Endothelial cell (in vitro differentiated cells): ENCODE data around the gene CC2D1A. TPM values are rescaled to one million over a fixed set of nuclear protein-coding genes. Genes with fewer than 3 reads are reported as not detected.

Source experiments
- DNase-seq: peaks from one replicate; pipeline ENCODE4 v3.0.0; 2021; ENCODE audit warnings: low spot score
- H3K27ac Mint-ChIP-seq: one replicate; pipeline ENCODE4 v1.8.0; 2021; ENCODE audit warnings: mixed read lengths, inconsistent platforms; ENCODE audit not compliant: unreplicated experiment
- H3K27me3 Mint-ChIP-seq: one replicate; pipeline ENCODE4 v1.8.0; 2021; ENCODE audit warnings: mild to moderate bottlenecking, moderate library complexity, mixed read lengths, inconsistent platforms; ENCODE audit not compliant: unreplicated experiment
- H3K36me3 Mint-ChIP-seq: one replicate; pipeline ENCODE4 v1.8.0; 2021; ENCODE audit warnings: mild to moderate bottlenecking, low read depth, mixed read lengths, inconsistent platforms; ENCODE audit not compliant: unreplicated experiment
- H3K4me1 Mint-ChIP-seq: one replicate; pipeline ENCODE4 v1.8.0; 2021; ENCODE audit warnings: mild to moderate bottlenecking, mixed read lengths, inconsistent platforms; ENCODE audit not compliant: unreplicated experiment
- H3K4me3 Mint-ChIP-seq: one replicate; pipeline ENCODE4 v1.8.0; 2021; ENCODE audit warnings: mild to moderate bottlenecking, mixed read lengths, inconsistent platforms; ENCODE audit not compliant: unreplicated experiment
- H3K9me3 Mint-ChIP-seq: one replicate; pipeline ENCODE4 v1.8.0; 2021; ENCODE audit warnings: mixed read lengths, inconsistent platforms; ENCODE audit not compliant: unreplicated experiment
- CTCF ChIP-seq: fragments of 200-600 bp; sonication (generic); IDR thresholded peaks from one replicate; pipeline ENCODE4 v1.5.0; 2021; ENCODE audit warnings: antibody characterized with exemption; ENCODE audit not compliant: unreplicated experiment
- total RNA-seq: library from RNA; stranded (reverse); fragmentation: NEBNext Ultra II Directional; extraction: Animal tissue kit (Norgen Biotek cat#: 25700); gene quantifications from one replicate; pipeline ENCODE4 v1.2.1, GENCODE V29; 2021; ENCODE audit not compliant: unreplicated experiment

Gene CC2D1A
- total RNA-seq, 1 donor from 2014 or later = 17.1 TPM

DNA sequence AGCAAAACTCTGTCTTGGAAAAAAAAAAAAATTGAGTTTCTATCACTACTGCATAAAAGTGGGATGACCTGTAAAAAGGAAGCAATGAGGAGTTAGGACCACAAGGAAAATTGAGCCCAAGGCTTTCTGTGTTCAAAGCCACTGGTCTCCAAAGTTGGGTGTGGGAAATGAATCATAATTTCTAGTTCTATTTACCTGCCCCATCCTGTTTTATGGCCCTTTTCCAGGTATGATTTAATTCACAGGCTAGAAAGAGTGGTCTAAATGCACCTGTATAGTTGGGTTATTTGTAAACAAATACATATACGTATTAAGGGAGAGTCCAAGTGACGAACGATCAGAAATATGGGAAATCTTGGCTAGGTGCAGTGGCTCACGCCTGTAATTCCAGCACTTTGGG, 40.4 kb downstream of the CC2D1A start:
- H3K27ac Mint-ChIP-seq = no peak overlapping the region
- H3K27me3 Mint-ChIP-seq = peaks cover 3% of the 10 kb centered on the region
- H3K9me3 Mint-ChIP-seq = no peaks in the 10 kb centered on the region
- H3K4me1 Mint-ChIP-seq = no peaks in the 10 kb centered on the region
- no peak overlapping the region for H3K4me3 Mint-ChIP-seq
- no peak for DNase-seq
- no peaks in the 10 kb centered on the region for H3K36me3 Mint-ChIP-seq
- no peak for TF ChIP-seq CTCF

GRCh38 chr19:13951043-13951442, 45.0 kb downstream of the CC2D1A start:
- no peak for DNase-seq
- H3K9me3 Mint-ChIP-seq = no peaks in the 10 kb centered on the region
- no peaks in the 10 kb centered on the region for H3K36me3 Mint-ChIP-seq
- H3K27ac Mint-ChIP-seq = no peak overlapping the region
- no peak overlapping the region for H3K4me3 Mint-ChIP-seq
- peaks cover 6% of the 10 kb centered on the region for H3K27me3 Mint-ChIP-seq
- no peak for TF ChIP-seq CTCF
- peaks cover 5% of the 10 kb centered on the region for H3K4me1 Mint-ChIP-seq

DNA sequence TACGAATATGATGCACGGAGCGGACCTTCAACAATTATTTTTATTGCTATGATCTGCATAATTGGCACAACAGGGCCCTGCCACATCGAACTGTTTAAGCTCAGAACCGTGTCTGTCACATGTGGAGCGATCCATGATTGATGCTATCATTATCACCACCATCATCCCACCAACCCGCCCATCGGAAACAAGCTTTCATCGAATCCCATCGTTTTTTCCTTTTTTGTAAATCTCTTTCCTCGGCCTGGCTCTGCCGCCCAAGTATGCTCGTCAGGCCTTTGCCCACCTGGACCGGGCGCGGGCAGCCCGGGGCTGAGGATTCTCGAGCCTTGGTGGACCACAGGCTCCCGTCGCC, 45.8 kb downstream of the CC2D1A start:
- peak overlapping the region; percentile 89 for H3K4me3 Mint-ChIP-seq
- no peaks in the 10 kb centered on the region for H3K9me3 Mint-ChIP-seq
- DNase-seq = no peak
- peak overlapping the region; percentile 85 for H3K27ac Mint-ChIP-seq
- TF ChIP-seq CTCF = no peak
- peaks cover 5% of the 10 kb centered on the region for H3K4me1 Mint-ChIP-seq
- no peaks in the 10 kb centered on the region for H3K36me3 Mint-ChIP-seq
- H3K27me3 Mint-ChIP-seq = peaks cover 9% of the 10 kb centered on the region

- DNase-seq = peak; percentile 96
- Mint-ChIP-seq H3K27ac (peak within 1 kb of the TSS; percentile 85), H3K4me1 (peaks cover 5% of the 10 kb centered on the region), H3K9me3 (no peaks in the 10 kb centered on the region), H3K36me3 (peaks cover 3% of the 10 kb centered on the region), H3K27me3 (peaks cover 12% of the 10 kb centered on the region), H3K4me3 (peak within 1 kb of the TSS; percentile 90)
- no peak for TF ChIP-seq CTCF
Observed at GRCh38 chr19:13952154-13952930, 46.3 kb downstream of the CC2D1A start, which contains the start of gene DCAF15. DCAF15 (plus strand) TSS chr19:13952509; CDS start chr19:13952513, 4 bp downstream.

DNA sequence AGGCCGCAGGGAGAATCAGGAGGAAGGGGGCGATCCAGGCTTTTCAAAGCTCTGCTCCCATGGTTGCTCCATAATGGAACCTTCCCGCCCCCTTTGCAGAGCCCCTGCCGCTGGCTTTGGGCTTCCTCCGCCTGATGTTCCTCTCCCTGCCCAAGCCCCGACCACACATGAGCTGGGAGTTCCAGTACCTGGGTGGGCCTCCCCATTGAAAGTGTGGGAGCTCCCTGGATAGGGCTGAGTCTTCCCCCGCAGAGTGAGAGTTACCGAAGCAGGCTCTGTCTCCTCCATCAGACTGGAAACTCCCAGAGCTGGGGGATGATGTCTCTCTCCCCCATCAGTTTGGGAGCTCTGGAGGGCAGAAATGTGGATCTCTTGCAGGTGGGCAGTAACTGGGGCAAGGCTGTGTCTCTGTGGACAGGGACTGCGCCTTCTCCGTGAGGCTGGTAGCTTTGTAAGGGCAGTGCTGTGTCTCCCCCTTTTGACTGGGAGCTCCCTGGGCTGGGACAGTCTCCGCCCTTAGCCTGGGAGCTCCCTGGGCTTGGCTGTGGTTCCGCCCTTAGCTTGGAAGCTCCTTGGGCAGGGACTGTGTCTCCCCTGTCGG, 47.0 kb downstream of the CC2D1A start:
- TF ChIP-seq CTCF = no peak
- peaks cover 5% of the 10 kb centered on the region for H3K4me1 Mint-ChIP-seq
- H3K36me3 Mint-ChIP-seq = peaks cover 3% of the 10 kb centered on the region
- no peaks in the 10 kb centered on the region for H3K9me3 Mint-ChIP-seq
- peaks cover 12% of the 10 kb centered on the region for H3K27me3 Mint-ChIP-seq
- H3K4me3 Mint-ChIP-seq = peak overlapping the region; percentile 90
- H3K27ac Mint-ChIP-seq = no peak overlapping the region
- DNase-seq = no peak
